Stimulated activated CD8-positive, alpha-beta memory T cell treated with anti-CD3 and anti-CD28 coated beads, Interleukin-4, amount 100 ng/mL, for 1 hour (primary cell): ENCODE data around the gene AIM2.

ENCODE experiments used
- DNase-seq, 2 donors: peaks; one replicate each; pipeline ENCODE4 v3.0.0-alpha.2; 2020; ENCODE audit warnings: low read depth in 2 of 2, low spot score in 1 of 2

Gene AIM2

DNA sequence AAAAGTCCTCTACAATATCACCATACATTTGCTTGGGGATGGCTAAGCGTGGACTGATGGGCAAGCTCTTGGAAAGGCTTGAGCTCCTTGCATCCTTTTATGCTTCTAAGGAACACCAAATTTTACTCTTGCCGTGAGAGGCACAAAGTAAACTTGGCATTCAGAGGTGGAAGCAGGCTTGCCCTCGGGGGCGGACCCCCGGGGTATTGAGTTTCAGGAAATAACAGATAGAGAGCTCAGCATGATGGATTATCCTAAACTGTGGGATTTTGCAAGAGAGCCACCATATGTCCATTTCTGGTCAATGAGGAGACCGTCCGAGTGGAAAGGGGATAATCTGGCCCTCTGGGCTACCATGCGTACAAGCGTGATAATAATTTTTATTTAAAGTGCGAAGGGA lies 52.8 kb downstream of the AIM2 start:
- DNase-seq: no peak

DNA sequence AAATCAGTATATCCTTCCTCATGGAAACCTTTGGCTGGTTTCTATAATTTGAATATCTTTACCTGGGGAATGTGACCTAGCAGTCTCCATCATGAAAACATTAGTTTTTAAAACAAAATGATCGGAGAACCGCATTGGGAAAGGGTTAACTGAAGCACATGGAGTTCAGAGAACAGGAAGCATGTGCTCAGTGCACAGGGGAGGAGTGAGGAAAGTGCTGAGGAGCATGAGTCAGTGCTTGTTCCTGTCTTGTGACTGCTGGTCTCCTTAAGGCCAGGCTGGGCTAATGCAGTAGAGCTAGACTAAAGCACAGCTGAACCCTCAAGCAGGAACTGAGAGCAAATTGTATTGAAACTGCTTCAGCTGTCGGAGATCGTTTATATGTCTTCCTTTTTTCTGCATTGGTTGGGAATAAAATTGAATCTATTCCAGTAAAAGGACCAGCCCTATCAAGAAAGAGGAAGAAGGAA lies 61.1 kb downstream of the AIM2 start:
- peak; percentile 23 to 50 for DNase-seq

DNA sequence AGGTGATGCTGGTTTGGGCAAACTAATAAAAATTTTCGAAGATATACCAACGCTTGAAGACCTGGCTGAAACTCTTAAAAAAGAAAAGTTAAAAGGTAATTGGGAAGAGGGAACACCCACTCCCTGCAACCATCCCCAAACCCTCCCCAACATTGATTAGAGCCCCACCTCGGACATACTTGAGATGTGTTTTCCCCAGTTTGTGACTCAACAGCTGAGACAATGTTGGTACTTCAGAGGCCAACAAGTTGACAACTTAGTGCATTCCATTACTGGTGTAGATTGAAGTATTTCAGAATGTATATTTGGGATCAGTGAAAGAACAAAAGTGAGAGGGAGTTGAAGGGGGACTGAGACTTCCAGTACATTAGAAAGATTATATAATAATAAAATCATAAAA lies 61.7 kb downstream of the AIM2 start:
- DNase-seq: no peak

DNA sequence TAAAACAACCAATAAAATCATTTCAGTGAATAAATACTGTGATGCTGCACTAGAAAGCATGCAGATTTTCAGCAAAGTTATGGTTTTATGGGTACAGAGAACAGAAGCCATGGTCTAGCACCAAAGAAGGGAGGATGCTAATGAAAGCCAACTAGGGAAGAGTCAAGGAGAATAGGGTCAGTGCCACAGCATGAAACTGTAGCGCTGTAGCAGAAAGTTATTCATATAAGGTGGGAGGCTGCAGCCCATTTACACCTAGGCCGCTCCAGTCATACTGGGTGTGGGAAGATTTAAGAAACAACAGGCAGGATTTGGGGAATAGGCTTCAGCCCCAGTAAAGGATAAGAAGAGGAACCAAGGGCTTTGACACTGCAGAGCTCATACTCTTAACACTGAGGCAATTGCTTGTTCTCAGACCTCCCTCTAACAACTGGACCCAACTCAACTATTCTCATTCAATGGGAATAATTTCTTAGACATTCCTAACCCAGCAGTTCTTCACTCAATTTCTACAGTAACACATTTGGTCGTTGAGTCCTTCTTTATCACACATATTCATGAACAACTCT lies 62.5 kb downstream of the AIM2 start:
- DNase-seq: no peak

DNA sequence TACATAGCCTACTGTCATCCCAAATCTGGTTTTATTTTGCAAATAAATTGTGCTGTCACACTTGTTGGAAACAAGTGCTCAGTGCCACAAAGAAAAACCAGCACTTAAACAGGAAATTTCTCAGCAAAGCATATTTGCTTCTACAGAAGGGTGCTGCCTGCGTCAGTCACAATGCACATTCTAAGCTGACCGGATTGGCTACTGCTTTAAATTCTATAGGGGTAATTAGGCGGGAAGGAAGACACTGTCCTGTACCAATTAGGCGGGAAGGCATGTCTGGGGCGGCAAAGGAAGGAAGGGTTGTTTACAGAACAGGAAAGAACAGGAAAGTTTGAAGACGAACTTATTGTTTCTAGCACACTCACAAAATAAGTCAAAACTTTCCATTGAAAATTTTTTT lies 64.1 kb downstream of the AIM2 start:
- no peak for DNase-seq
